CD4-positive, alpha-beta T cell treated with Interleukin-15 for 4 hours (primary cell): Measurements from ENCODE around the gene NTN4.
"Not testable (repeated sequence)": the region's sequence is repeated elsewhere in the genome, so short reads cannot be mapped to it uniquely, and the experiment has no call there.

Source experiments
- DNase-seq: peaks from one replicate; pipeline ENCODE4 v3.0.0-alpha.2; 2020; ENCODE audit warnings: low spot score

The NTN4 gene

DNA sequence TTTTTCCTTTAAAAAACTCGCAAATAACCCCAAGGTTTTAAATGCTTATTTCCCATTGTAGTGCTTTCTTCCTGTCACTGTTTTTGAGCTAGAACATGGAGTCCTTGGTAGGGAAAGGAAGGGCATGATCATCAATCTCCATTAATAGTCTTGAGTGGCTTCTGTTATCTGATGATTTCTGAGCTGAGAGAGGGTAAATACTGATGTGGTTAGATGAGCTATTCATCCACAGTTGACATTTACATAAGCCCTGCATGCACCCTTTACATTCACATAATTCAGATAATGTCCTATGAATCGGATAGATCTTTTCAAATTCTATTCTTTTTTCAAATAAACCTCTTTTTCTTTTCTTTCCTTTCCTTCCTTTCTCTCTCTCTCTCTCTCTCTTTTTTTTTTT is 81.4 kb downstream of the NTN4 start:
- DNase-seq: no peak

DNA sequence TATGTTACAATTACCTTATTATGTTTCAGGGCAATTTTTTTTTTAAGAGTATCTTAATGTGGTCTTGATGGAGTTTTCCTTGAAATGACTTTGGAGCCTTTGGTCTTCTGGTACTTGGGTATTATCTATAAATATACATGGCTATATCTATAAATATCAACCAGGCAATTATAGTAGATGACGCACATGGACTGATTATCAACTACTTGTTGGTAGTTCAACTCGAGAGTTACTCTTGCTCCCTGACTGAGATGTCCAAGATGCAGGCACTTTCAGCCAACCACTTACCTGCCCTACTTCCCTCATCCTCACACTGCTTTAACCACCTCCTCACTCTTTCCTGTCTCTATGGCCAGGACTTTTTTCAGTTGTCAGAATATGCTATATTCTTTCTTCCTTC is 85.4 kb downstream of the NTN4 start:
- no peak for DNase-seq

DNA sequence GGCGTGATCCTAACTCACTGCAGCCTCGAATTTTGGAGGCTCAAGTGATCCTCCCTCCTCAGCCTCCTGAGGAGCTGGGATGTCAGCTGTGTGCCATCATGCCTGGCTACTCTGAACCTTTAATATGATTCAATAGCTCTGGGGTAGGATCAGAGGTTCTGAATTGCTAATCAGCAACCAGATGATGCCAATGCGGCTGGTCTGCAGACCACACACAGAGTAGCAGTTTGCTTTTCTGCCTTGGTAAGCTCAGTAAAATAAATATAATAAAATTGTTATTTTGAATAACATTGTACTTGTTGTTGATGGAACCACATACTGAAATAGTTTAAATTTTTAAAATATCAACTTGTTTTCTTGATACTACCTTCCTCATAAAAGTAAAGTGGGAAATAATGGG is 86.6 kb downstream of the NTN4 start:
- no peak for DNase-seq

DNA sequence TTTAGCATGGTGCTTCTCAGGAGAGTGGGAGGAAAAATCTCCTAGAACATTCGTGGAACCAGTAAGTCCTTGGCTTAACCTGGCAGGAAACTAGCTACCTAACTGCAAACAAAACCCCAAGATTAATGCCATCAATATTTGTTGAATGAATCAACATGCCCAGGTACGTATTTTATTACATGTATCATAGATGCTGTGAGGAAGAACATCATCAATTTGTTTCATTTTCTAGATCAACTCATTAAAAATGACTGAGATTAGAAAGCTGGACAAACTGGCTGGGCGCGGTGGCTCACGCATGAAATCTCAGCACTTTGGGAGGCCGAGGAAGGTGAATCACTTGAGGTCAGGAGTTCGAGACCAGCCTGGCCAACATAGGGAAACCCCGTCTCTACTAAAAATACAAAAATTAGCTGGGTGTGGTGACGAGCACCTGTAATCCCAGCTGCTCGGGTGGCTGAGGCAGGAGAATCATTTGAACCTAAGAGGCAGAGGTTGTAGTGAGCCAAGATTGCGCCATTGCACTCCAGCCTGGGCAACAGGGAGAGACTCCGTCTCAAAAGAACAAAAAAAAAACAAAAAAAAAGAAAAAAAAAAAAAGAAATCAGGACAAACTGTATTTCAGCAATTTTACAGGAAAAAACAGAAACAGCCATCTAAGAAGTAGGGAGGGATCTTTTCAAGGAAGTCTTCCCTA is 88.7 kb downstream of the NTN4 start:
- no peak for DNase-seq

DNA sequence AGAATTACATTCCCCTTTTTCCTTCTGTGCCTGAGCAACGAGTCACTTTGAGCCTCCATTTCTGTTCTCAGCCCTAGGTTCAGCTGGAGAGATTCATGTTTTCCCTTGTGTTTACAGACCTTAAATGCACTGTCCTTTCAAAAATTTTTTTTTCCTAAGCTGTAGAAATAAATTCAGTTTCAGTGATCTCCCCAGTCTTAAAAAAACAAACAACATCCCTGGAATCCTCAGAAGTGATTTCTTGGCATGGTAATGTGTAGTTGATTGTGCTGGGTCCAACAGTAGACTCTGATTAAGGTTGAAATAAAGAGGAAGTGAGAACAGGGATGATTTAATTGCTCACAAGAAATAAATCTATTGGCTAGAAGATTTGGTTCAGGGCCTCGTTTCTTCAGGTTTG is 89.3 kb downstream of the NTN4 start:
- no peak for DNase-seq

DNA sequence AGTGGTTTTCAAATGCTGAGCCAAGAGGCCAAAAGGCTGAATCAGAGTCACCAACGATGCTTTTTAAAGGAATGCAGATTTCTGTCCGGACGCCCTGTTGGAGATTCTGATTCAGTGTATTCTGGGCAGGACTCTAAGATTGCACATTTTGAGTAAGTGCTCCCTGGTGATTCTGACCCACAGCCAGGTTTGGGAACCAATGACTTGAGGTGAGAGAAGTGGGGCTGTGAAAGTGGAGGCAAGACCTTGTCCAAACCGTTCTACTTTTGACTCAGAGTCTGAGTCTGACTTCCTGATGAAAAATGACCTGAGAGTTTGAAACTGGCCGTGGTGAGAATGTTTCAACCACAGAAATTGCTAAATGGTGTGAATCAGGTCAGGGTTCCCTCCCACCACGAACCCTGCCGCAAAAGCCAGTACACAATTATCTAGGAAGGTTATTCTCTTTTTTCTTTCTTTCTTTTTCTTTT is 90.2 kb downstream of the NTN4 start:
- no peak for DNase-seq

DNA sequence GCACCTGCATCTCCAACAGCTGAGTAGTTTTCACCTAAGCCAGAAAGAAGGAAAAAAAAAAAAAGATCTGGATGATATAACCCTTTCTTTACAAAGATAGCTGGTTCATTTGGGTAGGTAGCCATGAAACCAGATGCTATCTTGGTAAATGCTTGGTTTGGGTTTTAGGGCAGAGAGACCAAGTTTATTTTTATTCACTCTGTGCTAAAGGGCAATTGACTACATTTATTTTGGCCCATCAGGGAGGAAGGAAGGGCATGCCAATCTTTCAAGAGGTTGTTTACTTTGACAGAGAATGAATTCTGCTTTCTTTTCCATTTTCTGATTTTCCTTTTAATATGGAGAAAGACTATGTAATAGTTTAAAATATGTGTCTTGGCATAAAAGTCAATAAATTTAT is 91.0 kb downstream of the NTN4 start:
- DNase-seq: no peak

DNA sequence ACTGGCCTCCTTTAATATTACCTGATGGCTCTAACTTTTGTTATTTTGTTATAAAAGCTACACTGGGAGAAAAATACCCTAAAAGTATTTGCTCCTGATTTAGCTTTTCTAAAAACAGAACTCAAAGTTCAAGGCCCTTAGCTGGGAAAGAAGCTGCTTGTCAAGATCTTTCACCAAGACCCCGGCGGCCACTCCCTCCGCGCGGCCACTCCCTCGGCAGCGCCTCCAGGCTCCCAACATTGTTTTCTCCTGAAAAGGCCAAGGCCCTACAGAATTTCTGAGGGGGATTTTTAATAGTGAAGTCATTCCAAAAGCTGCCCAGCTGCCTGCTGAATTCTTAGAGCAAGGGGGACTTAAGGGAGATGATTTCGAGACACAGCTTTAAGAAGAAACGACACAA is 96.4 kb downstream of the NTN4 start:
- DNase-seq: no peak

DNA sequence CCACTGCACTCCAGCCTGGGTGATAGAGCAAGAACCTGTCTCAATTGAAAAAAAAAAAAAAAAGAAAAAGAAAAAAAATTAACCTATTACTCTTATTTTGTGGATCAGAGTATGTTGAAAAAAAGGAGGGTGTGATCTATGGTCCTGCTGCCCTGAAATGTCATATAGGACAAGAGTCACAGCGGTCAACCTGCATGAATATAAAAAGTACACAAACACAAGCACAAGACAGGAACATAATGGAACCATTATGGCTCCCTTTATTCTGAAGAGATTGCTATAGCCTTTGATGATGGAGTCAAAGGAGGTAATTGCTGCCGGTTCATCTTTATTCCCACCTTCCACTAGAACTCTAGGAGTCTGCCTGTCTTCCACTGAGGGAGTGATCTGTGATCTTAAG is 96.9 kb downstream of the NTN4 start:
- DNase-seq: no peak

DNA sequence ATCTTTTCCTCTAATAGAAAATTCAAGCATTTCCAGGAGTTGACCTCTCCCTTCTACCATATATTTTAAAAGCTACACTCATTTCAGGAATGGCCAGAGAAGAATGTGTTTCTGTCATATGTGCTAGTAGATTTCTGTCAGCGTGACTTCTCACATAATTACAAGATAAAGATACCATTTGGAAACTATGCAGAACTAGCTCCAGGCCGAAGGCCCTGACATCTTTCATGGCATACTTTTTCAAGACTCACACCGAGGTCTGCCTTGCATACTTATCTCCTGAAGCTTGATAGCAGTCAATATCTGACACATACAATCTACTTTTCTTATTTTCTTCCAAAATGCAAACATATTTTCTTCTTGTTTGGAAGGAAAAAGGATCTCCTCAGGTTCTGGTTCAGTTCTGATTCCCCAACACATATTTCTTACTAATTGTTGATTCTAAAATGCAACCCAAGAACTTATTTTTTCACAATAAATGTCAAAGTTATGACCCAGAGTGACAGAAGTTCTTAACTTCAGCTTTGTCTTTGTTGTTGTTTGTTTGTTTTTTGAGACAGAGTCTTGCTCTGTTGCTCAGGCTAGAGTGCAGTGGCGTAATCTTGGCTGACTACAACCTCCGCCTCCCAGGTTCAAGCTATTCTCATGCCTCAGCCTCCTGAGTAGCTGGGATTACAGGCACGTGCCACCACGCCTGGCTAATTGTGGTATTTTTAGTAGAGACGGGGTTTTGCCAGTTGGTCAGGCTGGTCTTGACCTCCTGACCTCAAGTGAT is 99.5 kb downstream of the NTN4 start:
- DNase-seq: no peak

DNA sequence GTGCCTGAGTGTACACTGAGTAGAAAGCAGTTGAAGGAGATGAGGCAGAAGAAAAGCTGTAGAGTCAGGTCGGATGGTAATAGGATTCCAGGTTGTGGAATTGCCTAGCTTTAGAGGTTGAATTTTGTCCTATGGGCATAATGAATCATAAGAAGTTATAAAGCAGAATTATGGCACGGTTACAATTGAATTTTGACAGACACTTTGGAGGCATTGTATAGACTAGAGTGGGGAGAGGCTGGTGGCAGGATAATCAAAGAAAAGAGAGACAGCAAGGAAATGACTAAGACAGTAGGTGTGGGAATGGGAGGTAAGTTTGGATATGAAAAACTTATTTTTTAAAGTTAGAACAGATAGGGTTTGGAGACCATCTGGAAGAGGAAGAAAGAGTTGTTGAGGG is 102.6 kb downstream of the NTN4 start:
- DNase-seq: no peak

DNA sequence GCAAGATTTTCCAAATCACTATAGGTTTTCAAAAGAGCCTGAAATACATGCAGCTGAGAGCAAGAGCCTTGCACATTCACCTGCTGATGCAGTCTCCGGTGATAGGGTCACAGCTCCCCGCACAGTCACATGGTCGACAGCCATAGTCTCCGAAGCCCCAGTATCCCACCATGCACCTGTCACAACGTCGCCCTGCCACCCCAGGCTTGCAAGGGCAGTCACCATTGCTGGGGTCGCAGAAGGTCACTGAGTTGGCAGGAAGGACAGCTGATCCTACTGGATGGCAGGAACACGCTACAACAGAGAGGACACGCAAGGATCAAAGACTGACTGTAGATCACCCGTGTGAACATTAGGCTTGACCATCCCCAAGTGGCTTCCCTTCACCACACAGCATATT is 107.1 kb downstream of the NTN4 start:
- DNase-seq: no peak

DNA sequence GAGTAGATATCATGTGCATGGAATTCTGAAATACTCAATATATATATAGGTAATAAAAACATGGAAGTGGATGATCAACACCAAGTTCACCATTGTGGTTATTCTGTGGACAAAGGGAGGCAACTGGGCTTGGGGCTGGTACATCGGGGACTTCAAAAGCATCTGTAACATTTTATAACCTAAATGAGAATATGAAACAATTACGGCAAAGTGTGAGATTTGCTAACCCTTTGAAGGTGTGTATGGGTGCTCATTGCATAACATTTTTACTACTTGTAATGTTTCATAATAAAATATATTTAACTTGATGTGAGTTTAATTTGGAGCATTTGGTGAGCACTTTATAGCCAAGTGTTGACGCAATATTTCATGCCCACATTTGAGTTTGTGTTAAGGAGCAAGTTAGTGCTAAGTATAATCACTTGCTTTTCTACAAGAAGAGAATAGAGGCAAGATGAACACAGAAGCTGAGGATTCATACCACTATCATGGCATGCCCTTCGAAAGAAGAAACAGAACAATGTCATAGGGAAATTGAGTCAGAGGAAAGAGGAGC is 109.3 kb downstream of the NTN4 start:
- DNase-seq: no peak

DNA sequence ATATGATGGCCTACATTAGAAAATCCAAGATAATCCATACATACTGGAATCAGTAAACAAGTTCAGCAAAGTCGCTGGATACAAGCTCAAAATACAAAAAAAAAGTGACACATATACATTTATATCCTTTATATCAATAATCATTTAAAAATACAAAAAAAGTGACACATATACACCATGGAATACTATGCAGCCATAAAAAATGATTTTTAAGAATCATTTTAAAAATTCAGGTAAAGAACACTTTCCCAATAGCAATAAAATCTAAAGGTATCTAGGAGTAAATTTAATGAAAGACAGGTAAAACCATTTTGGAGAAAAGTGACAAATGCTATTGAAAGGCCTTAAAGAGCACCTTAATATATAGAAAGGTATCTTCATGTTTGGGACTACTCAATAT is 111.9 kb downstream of the NTN4 start:
- DNase-seq: no peak

DNA sequence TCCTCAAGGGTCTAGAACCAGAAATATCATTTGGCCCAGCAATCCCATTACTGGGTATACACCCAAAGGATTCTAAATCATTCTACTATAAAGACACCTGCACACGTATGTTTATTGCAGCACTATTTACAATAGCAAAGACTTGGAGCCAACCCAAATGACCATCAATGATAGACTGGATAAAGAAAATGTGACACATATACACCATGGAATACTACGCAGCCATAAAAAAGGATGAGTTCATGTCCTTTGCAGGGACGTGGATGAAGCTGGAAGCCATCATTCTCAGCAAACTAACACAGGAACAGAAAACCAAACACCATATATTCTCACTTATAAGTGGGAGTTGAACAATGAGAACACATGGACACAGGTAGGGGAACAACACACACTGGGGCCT is 112.8 kb downstream of the NTN4 start:
- DNase-seq: not testable (repeated sequence)

DNA sequence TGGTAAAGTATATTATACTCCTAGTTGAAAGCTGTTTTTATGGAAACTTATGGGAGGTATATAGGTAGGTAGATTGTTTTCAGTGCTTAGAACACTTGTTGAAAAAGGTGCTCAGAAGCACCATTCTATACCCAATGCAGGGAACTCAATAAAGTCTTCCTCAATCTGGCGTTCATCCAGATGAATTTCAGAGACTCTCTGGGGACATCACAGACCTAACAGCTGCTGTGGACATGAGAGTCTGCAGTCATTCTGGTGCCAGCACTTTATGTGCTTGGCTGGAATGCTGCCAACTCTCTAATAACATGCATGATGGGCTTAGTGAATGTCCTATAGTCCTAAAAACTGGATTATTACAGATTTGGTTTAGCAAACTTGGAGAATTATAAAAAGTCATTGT is 115.9 kb downstream of the NTN4 start:
- no peak for DNase-seq

DNA sequence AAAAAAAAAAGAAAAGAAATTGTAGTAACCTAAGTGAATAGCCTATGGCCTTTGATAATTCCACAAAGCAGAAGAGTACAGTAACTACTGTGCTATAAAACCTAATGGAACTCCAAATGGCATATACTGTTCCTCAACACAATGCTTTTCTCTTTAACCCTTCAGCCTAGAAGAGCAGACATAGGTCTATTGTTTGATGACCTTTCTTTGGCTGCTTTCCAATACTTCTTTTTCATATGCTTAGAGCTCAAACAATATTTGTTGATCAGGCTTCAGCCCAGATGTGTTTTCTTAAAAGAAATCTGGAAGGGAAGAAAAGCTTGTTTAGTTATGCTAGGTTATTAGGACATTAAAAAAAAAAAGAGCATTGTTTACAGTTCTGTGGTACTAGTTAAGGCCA is 116.4 kb downstream of the NTN4 start:
- no peak for DNase-seq

DNA sequence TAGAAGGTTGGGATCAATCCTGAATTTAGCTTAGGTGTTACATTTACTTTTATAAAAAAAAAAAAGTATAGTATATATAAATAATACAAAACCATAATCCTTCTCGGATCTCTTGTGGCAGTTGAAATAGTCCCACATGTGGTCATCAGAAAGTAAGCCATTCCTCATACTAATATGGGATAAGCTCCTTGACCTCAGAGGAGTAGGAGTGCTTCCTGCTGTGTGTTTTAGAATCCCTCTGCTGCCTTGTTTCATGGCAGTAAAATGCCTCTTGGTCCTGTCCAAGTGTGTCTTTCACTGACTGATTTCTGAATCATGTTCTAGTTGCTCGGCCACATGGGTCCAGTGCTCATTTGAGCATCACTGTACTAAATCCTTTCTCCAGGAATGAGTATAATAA is 117.0 kb downstream of the NTN4 start:
- no peak for DNase-seq

DNA sequence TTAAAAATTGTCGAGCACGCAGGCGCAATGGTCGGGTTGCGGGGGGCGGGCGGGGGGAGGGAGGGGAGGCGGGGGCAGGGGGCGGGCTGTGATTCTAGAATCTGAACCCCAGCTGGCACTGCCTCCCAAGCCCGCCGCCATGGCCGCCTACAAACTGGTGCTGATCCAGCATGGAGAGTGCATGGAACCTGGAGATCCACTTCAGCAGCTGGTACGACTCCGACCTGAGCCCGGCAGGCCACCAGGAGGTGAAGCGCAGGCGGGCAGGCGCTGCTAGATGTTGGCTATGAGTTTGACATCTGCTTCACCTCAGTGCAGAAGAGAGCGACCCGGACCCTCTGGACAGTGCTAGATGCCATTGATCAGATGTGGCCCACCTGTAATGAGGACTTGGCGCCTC is 118.4 kb downstream of the NTN4 start:
- no peak for DNase-seq

DNA sequence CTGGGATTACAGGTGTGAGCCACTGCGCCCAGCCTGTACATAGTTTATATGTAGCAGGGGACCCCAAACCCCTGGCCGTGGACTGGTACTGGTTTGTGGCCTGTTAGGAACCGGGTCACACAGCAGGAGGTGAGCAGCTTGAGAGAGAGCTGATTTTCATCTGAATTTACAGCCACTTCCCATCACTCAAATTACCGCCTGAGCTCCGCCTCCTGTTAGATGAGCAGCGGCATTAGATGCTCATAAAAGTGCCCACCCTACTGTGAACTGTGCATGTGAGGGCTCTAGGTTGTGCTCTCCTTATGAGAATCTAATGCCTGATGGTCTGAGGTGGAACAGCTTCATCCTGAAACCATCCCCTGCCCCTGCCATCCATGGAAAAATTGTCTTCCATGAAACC is 119.3 kb downstream of the NTN4 start:
- no peak for DNase-seq

DNA sequence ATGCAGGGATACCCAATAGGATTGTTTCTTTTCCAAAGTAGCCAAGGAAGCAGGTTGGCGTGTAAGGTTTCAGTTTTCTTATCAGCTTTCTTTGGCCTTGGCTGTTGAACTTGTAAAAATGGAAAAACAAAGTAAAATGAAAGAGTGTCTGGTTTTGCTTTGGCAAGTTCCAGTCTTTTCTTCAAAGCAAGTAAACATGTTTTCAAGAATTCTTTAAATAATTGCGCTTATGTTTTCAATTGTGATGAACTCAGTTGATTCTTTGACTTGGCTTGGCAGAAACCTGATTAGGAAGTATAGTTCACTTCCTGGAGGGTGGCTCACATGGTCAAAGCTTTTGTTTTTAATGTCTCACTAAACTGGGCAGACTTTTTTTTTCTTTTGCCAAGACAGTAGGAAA is 127.0 kb downstream of the NTN4 start:
- DNase-seq: no peak

DNA sequence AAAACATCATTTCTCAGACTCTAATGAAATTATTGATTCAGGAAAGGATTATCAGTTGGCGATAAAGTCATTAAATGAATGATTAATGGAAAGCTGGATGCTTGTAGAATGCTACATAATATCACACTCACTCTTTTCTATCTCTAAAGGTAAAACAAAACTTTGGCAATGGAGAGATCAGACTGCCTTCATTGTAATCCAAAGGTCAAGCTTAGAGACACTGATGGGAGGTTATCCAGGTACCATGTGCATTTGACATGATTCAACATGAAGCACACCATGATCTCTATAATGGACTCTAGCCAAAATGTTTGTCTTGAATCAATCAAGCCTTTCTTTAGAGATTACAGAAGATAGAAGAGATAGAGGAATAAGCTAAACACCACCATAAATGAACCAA is 129.2 kb downstream of the NTN4 start:
- DNase-seq: no peak

DNA sequence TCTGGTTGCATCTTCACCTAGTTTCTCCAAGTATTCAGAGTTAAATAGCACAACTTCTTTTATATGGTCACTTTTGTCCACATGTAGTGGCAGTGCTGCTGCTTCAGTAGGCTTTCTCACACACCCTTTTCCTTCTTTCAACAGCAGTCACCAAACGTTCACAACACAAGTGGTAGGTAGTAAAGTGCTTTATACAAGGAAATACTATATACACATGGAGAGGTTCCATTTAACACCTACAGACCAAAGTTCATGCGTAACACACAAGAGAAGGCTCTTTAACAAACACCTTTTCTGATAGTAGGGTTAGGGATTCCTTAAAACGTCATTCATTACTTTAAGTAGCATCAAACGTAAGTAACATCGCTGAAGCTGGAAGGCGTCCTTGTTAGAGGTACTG is 132.2 kb downstream of the NTN4 start:
- no peak for DNase-seq

DNA sequence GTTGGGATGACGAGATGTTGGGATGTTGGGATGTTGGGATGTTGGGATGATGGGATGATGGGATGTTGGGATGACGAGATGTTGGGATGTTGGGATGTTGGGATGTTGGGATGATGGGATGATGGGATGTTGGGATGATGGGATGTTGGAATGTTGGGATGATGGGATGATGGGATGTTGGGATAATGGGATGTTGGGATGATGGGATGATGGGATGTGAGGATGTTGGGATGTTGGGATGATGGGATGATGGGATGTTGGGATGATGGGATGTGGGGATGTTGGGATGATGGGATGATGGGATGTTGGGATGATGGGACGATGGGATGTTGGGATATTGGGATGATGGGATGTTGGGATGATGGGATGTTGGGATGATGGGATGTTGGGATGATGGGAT is 135.9 kb downstream of the NTN4 start:
- DNase-seq: not testable (repeated sequence)
